SK-N-SH (cell line): ENCODE data around the gene OPA3. TPM values are rescaled to one million over a fixed set of nuclear protein-coding genes. Genes with fewer than 3 reads are reported as not detected.

Experiments
- CTCF ChIA-PET: fragments of 300-600, 350-600 bp; formaldehyde crosslinking; extraction: SDS; loops from one replicate; lab custom pipeline; 2021; lab: Yijun Ruan, JAX
- POLR2A ChIA-PET: fragments of 350-600 bp; sonication (Branson Sonifier 250); formaldehyde crosslinking; extraction: SDS; loops from one replicate; lab custom pipeline; 2020; ENCODE audit warnings: antibody characterized with exemption, inconsistent platforms; lab: Yijun Ruan, JAX
- DNase-seq: peaks from one replicate; pipeline ENCODE4 v3.0.0; 2012
- H2AFZ ChIP-seq: fragments of 200-600 bp; sonication (generic); 2 replicates; pipeline ENCODE4 v1.8.1; 2016; ENCODE audit warnings: antibody characterized with exemption, mild to moderate bottlenecking, low read depth
- H3F3A ChIP-seq: fragments of 200-600 bp; sonication (generic); replicated peaks from 2 replicates; pipeline ENCODE3; 2016; ENCODE audit warnings: antibody characterized with exemption, mild to moderate bottlenecking; ENCODE audit not compliant: insufficient read depth
- H3K27ac ChIP-seq, 2 experiments: fragments of 200-500 bp in 1 of 2; fragments of 200-600 bp in 1 of 2; sonication (Bioruptor generic) in 1 of 2; sonication (generic), shearing (Covaris generic) in 1 of 2; 2 replicates each; pipeline versions ENCODE4 v1.5.1 to v1.6.1; 2014 to 2016; ENCODE audit warnings: low read depth in 2 of 2, inconsistent platforms in 1 of 2, low read length in 1 of 2, mild to moderate bottlenecking in 1 of 2, mixed read lengths in 1 of 2
- H3K27me3 ChIP-seq: fragments of 200-600 bp; sonication (generic), shearing (Covaris generic); 2 replicates; pipeline ENCODE4 v1.6.1; 2016; ENCODE audit warnings: mixed run types; ENCODE audit not compliant: insufficient read depth
- H3K36me3 ChIP-seq, 2 experiments: fragments of 200-500 bp in 1 of 2; fragments of 200-600 bp in 1 of 2; sonication (Bioruptor generic) in 1 of 2; sonication (generic) in 1 of 2; replicated peaks in 1 of 2; 2 replicates each; pipeline versions ENCODE3 to v1.5.1; 2014 to 2016; ENCODE audit warnings: low read length in 1 of 2, mild to moderate bottlenecking in 1 of 2; ENCODE audit not compliant: insufficient read depth in 2 of 2, control insufficient read depth in 1 of 2
- H3K4me1 ChIP-seq, 2 experiments: fragments of 200-500 bp in 1 of 2; fragments of 200-600 bp in 1 of 2; sonication (Bioruptor generic) in 1 of 2; sonication (generic), shearing (Covaris generic) in 1 of 2; 2 replicates each; pipeline versions ENCODE4 v1.5.1 to v1.6.1; 2014 to 2016; ENCODE audit warnings: low read depth in 1 of 2, low read length in 1 of 2, mixed run types in 1 of 2; ENCODE audit not compliant: insufficient read depth in 2 of 2, control insufficient read depth in 1 of 2
- H3K4me2 ChIP-seq: fragments of 200-600 bp; sonication (generic), shearing (Covaris generic); 2 replicates; pipeline ENCODE4 v1.6.1; 2017; ENCODE audit warnings: mixed run types
- H3K4me3 ChIP-seq, 2 experiments: fragments of 200-500 bp in 1 of 2; fragments of 200-600 bp in 1 of 2; sonication (Bioruptor generic) in 1 of 2; sonication (generic), shearing (Covaris generic) in 1 of 2; 2 replicates each; pipeline versions ENCODE4 v1.5.1 to v1.8.1; 2014 to 2016; ENCODE audit warnings: low read depth in 2 of 2, inconsistent platforms in 1 of 2, low read length in 1 of 2, mild to moderate bottlenecking in 1 of 2, mixed read lengths in 1 of 2, moderate library complexity in 1 of 2
- H3K79me2 ChIP-seq: fragments of 200-600 bp; sonication (generic); 2 replicates; pipeline ENCODE4 v1.8.1; 2017; ENCODE audit warnings: mild to moderate bottlenecking; ENCODE audit not compliant: insufficient read depth
- H3K9ac ChIP-seq: fragments of 200-600 bp; sonication (generic); 2 replicates; pipeline ENCODE4 v1.6.1; 2017; ENCODE audit warnings: mixed run types
- H3K9me2 ChIP-seq: fragments of 200-600 bp; sonication (generic); 2 replicates; pipeline ENCODE4 v1.6.1; 2017; ENCODE audit warnings: mixed run types
- H3K9me3 ChIP-seq: fragments of 200-600 bp; sonication (generic); 2 replicates; pipeline ENCODE4 v1.6.1; 2017; ENCODE audit warnings: mixed run types, mild to moderate bottlenecking, moderate library complexity
- H4K20me1 ChIP-seq: fragments of 200-600 bp; sonication (generic); 2 replicates; pipeline ENCODE4 v1.6.1; 2017; ENCODE audit warnings: mild to moderate bottlenecking, mixed run types; ENCODE audit not compliant: insufficient read depth
- EP300 ChIP-seq, 2 experiments: IDR thresholded peaks; 2 replicates each; pipeline versions ENCODE4 v1.4.0 to v1.6.1; 2012; ENCODE audit warnings: borderline replicate concordance in 1 of 2, low read depth in 1 of 2, low read length in 1 of 2
- EZH2phosphoT487 ChIP-seq: fragments of 200-600 bp; sonication (generic); IDR thresholded peaks from 2 replicates; pipeline ENCODE4 v1.6.1; 2017; ENCODE audit warnings: low read depth, mixed run types, mild to moderate bottlenecking, antibody characterized with exemption, moderate library complexity, borderline replicate concordance
- FOXJ3 ChIP-seq: sonication (generic); formaldehyde crosslinking; IDR thresholded peaks from 2 replicates; pipeline ENCODE4 v1.5.1; 2020; ENCODE audit warnings: mild to moderate bottlenecking, missing genetic modification reagents
- FOXM1 ChIP-seq: IDR thresholded peaks from 2 replicates; pipeline ENCODE4 v1.4.0; 2012; ENCODE audit warnings: low read depth, mild to moderate bottlenecking
- GABPA ChIP-seq: IDR thresholded peaks from 2 replicates; pipeline ENCODE4 v1.4.0; 2012; ENCODE audit warnings: low read depth, mild to moderate bottlenecking
- GATA2 ChIP-seq: sonication (generic); formaldehyde crosslinking; IDR thresholded peaks from 2 replicates; pipeline ENCODE4 v1.5.0; 2020; ENCODE audit warnings: mild to moderate bottlenecking, missing genetic modification reagents
- NFIC ChIP-seq: IDR thresholded peaks from 2 replicates; pipeline ENCODE4 v1.4.0; 2012; ENCODE audit warnings: borderline replicate concordance
- NRF1 ChIP-seq: IDR thresholded peaks from 2 replicates; pipeline ENCODE4 v1.6.1; 2012; ENCODE audit warnings: low read depth, mild to moderate bottlenecking, low read length
- SMC3 ChIP-seq: IDR thresholded peaks from 2 replicates; pipeline ENCODE4 v1.6.1; 2012; ENCODE audit warnings: low read depth, low read length, improper control_type of control experiment
- TCF12 ChIP-seq: IDR thresholded peaks from 2 replicates; pipeline ENCODE4 v1.4.0; 2012
- WGBS: methylation state at CpG from one replicate; pipeline ENCODE4 v1.1.6; 2017; ENCODE audit warnings: low lambda C conversion rate; 5-methylcytosine and 5-hydroxymethylcytosine counted together
- polyA plus RNA-seq, 3 experiments: library from polyadenylated mRNA; depleted of rRNA; stranded (reverse); fragments of >200 nt; gene quantifications; 2 replicates each; pipeline ENCODE4 v1.2.3, GENCODE V29; 2012
- TF ChIP-seq, protein P1 (sequence below): fragments of 150-350 bp; IDR thresholded peaks from 2 replicates; pipeline ENCODE4 v1.6.1; 2017; ENCODE audit warnings: antibody characterized with exemption, low read length, low read depth, borderline replicate concordance
- TF ChIP-seq, protein P2 (sequence below): IDR thresholded peaks from 2 replicates; pipeline ENCODE4 v1.4.0; 2012; ENCODE audit warnings: low read depth, borderline replicate concordance
- TF ChIP-seq, protein P3 (sequence below): IDR thresholded peaks from 2 replicates; pipeline ENCODE4 v1.6.1; 2012; ENCODE audit warnings: mild to moderate bottlenecking, low read depth, low read length, moderate library complexity
- TF ChIP-seq, protein P4 (sequence below): IDR thresholded peaks from 2 replicates; pipeline ENCODE4; 2012

OPA3 gene
- polyA plus RNA-seq, 1 of the 3 experiments (the other 2 are of a cell fraction) = 10.0 TPM

DNA sequence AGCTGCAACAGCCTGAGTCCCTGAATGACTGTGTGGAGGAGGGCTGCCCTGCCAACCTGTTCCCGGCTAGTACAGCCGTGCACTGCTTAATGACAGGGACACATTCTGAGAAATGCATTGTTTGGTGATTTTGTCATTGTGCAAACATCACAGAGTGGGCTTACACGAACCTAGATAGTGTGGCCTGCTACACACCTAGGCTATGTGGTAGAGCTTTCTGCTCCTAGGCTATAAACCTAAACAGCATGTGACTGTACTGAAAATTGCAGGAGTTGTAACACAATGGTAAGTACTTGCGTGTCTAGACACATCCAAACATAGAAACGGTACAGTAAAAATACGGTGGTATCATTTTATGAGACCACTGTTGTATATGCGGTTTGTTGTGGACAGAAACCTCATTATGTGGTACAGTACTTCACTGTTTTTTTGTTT, 42.4 kb downstream of the OPA3 start (continued):
- TF ChIP-seq, protein P1, sequence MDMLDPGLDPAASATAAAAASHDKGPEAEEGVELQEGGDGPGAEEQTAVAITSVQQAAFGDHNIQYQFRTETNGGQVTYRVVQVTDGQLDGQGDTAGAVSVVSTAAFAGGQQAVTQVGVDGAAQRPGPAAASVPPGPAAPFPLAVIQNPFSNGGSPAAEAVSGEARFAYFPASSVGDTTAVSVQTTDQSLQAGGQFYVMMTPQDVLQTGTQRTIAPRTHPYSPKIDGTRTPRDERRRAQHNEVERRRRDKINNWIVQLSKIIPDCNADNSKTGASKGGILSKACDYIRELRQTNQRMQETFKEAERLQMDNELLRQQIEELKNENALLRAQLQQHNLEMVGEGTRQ = no peak
- no peak for TF ChIP-seq EP300 (IDR thresholded peaks at IDR 0.05; ENCODE audit: borderline replicate concordance in 1 of 2, low read depth in 1 of 2, low read length in 1 of 2)
- no peak for TF ChIP-seq SMC3
- no peak for TF ChIP-seq EZH2phosphoT487
- TF ChIP-seq, all 33 proteins: peak for 0

DNA sequence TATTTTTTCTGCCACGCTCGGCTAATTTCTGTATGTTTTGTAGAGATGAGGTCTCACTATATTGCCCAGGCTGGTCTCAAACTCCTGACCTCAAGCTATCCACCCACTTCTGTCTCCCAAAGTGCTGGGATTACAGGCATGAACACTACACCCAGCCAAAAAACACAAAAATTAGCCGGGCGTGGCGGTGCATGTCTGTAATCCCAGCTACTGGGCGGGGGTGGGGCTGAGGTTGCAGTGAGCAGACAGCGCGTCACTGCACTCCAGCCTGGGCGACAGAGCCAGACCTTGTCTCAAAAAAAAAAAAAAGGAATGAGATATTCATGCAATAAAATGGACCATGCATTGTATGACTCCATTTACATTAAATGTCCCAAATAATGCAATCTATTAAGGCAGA, 45.1 kb downstream of the OPA3 start:
- no peak overlapping the region for H3K27ac ChIP-seq
- no peaks in the 10 kb centered on the region for H3K27me3 ChIP-seq
- H3F3A ChIP-seq = peaks cover 6% of the 10 kb centered on the region
- no peak for DNase-seq
- no peaks in the 10 kb centered on the region for H3K79me2 ChIP-seq
- no peaks in the 10 kb centered on the region for H3K9me2 ChIP-seq
- no peak overlapping the region for H2AFZ ChIP-seq
- POLR2A ChIA-PET = no interaction called here
- H3K36me3 ChIP-seq = no peaks in the 10 kb centered on the region
- no peaks in the 10 kb centered on the region for H3K9me3 ChIP-seq
- no peaks in the 10 kb centered on the region for H4K20me1 ChIP-seq
- no peak overlapping the region for H3K4me3 ChIP-seq
- H3K4me1 ChIP-seq = no peaks in the 10 kb centered on the region
- no peak overlapping the region for H3K4me2 ChIP-seq
- CTCF ChIA-PET = no interaction called here
- no peak for TF ChIP-seq NFIC
- TF ChIP-seq EP300 (IDR thresholded peaks at IDR 0.05; ENCODE audit: borderline replicate concordance in 1 of 2, low read depth in 1 of 2, low read length in 1 of 2) = no peak
- no peak for TF ChIP-seq NRF1
- TF ChIP-seq FOXJ3 (CRISPR knock-in tag) = no peak
- TF ChIP-seq, all 33 proteins: peak for 0
- H3K9ac ChIP-seq = no peak overlapping the region
- WGBS = 92% methylated on average over 9 of the region's 9 CpGs

DNA sequence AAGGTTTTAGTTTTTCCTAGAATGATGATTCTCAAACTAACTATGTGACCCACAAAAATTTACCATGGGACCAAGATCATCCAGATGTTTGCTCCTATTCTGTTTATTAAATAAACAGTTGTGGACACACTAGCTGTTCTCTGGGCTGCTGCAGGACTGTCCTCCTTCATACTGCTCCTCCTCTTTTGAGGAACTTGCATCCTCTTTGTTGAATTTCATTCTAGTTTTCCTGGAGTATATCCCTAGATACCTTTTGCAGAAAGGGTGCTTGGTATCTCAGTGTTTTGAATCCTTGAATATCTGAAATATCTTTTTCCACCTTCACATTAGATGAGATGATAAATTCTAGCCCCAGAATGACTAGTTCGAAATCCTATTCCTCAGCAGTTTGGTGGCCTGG, 53.3 kb downstream of the OPA3 start:
- H3K27ac ChIP-seq = no peak overlapping the region
- WGBS = 95% methylated on average over 1 of the region's 1 CpG
- H3K4me3 ChIP-seq = no peak overlapping the region
- H3K4me1 ChIP-seq = no peaks in the 10 kb centered on the region; a peak in 1 of 4 replicates
- H2AFZ ChIP-seq = no peak overlapping the region
- TF ChIP-seq, protein P2, sequence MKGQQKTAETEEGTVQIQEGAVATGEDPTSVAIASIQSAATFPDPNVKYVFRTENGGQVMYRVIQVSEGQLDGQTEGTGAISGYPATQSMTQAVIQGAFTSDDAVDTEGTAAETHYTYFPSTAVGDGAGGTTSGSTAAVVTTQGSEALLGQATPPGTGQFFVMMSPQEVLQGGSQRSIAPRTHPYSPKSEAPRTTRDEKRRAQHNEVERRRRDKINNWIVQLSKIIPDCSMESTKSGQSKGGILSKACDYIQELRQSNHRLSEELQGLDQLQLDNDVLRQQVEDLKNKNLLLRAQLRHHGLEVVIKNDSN = no peak
- no peak for TF ChIP-seq GATA2 (CRISPR knock-in tag)
- TF ChIP-seq, protein P3, sequence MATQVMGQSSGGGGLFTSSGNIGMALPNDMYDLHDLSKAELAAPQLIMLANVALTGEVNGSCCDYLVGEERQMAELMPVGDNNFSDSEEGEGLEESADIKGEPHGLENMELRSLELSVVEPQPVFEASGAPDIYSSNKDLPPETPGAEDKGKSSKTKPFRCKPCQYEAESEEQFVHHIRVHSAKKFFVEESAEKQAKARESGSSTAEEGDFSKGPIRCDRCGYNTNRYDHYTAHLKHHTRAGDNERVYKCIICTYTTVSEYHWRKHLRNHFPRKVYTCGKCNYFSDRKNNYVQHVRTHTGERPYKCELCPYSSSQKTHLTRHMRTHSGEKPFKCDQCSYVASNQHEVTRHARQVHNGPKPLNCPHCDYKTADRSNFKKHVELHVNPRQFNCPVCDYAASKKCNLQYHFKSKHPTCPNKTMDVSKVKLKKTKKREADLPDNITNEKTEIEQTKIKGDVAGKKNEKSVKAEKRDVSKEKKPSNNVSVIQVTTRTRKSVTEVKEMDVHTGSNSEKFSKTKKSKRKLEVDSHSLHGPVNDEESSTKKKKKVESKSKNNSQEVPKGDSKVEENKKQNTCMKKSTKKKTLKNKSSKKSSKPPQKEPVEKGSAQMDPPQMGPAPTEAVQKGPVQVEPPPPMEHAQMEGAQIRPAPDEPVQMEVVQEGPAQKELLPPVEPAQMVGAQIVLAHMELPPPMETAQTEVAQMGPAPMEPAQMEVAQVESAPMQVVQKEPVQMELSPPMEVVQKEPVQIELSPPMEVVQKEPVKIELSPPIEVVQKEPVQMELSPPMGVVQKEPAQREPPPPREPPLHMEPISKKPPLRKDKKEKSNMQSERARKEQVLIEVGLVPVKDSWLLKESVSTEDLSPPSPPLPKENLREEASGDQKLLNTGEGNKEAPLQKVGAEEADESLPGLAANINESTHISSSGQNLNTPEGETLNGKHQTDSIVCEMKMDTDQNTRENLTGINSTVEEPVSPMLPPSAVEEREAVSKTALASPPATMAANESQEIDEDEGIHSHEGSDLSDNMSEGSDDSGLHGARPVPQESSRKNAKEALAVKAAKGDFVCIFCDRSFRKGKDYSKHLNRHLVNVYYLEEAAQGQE = no peak
- no peak for TF ChIP-seq GABPA
- TF ChIP-seq, protein P4, sequence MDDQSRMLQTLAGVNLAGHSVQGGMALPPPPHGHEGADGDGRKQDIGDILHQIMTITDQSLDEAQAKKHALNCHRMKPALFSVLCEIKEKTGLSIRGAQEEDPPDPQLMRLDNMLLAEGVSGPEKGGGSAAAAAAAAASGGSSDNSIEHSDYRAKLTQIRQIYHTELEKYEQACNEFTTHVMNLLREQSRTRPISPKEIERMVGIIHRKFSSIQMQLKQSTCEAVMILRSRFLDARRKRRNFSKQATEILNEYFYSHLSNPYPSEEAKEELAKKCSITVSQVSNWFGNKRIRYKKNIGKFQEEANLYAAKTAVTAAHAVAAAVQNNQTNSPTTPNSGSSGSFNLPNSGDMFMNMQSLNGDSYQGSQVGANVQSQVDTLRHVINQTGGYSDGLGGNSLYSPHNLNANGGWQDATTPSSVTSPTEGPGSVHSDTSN = no peak
- TF ChIP-seq FOXM1 = no peak
- no peak for TF ChIP-seq EZH2phosphoT487
- no peak for TF ChIP-seq FOXJ3 (CRISPR knock-in tag)
- TF ChIP-seq TCF12 = no peak
- DNase-seq = no peak
- H3K4me2 ChIP-seq = no peak overlapping the region
- CTCF ChIA-PET = interaction anchor here (1.0 kb wide), 1 partner anchor 27 kb away, joined by 3 read pairs; no protein-coding TSS in a partner anchor
- POLR2A ChIA-PET = no interaction called here
- no peaks in the 10 kb centered on the region for H3K27me3 ChIP-seq
- H3K79me2 ChIP-seq = no peaks in the 10 kb centered on the region
- no peak overlapping the region for H3K9ac ChIP-seq
- H3K9me2 ChIP-seq = no peaks in the 10 kb centered on the region
- no peaks in the 10 kb centered on the region for H3K9me3 ChIP-seq
- H3K36me3 ChIP-seq = peaks cover 5 to 13% of the 10 kb centered on the region in 2 experiments
- H3F3A ChIP-seq = peaks cover 15% of the 10 kb centered on the region
- no peaks in the 10 kb centered on the region for H4K20me1 ChIP-seq
